A673 (cell line): ENCODE measurements around the gene APEX2. TPM values are rescaled to one million over a fixed set of nuclear protein-coding genes. Genes with fewer than 3 reads are reported as not detected.

ENCODE experiments used
- BruUV-seq: library from RNA; stranded (reverse); fragments of 400-500 nt; replicated peaks from 2 replicates; lab custom pipeline; 2021; lab: Mats Ljungman, UMichigan
- CTCF ChIA-PET: fragments of 300-600 bp; sonication (Branson Sonifier 250); formaldehyde crosslinking; loops from one replicate; lab custom pipeline; 2022; ENCODE audit warnings: antibody characterized with exemption; lab: Charles Lee
- POLR2A ChIA-PET: fragments of 300-600 bp; sonication (Branson Sonifier 250); formaldehyde crosslinking; loops from one replicate; lab custom pipeline; 2022; ENCODE audit warnings: antibody characterized with exemption; ENCODE audit not compliant: low non-redundant PET; lab: Charles Lee
- DNase-seq: peaks from one replicate; pipeline ENCODE4 v3.0.0-alpha.2; 2015; ENCODE audit warnings: low spot score
- H3K27ac ChIP-seq: fragments of 200-600 bp; sonication (generic); 2 replicates; pipeline ENCODE4 v1.5.1; 2016; ENCODE audit warnings: mixed run types, low read depth, mild to moderate bottlenecking, mixed read lengths, antibody characterized with exemption, low read length; ENCODE audit not compliant: poor library complexity, severe bottlenecking
- H3K27me3 ChIP-seq: fragments of 200-600 bp; sonication (generic); replicated peaks from 2 replicates; pipeline ENCODE4 v1.6.1; 2017; ENCODE audit warnings: mixed run types, low read depth, mild to moderate bottlenecking, mixed read lengths, antibody characterized with exemption, low read length; ENCODE audit not compliant: insufficient read depth, poor library complexity
- H3K36me3 ChIP-seq: fragments of 200-600 bp; sonication (generic); 2 replicates; pipeline ENCODE4 v1.6.1; 2016; ENCODE audit warnings: mixed run types, mild to moderate bottlenecking, mixed read lengths, antibody characterized with exemption, low read length; ENCODE audit not compliant: insufficient read depth, poor library complexity, severe bottlenecking
- H3K4me1 ChIP-seq: fragments of 200-600 bp; sonication (generic); 2 replicates; pipeline ENCODE4 v1.6.1; 2017; ENCODE audit warnings: mixed run types, mild to moderate bottlenecking, mixed read lengths, antibody characterized with exemption, low read length; ENCODE audit not compliant: insufficient read depth, poor library complexity, severe bottlenecking
- H3K4me3 ChIP-seq: fragments of 200-600 bp; sonication (generic); 2 replicates; pipeline ENCODE4 v1.5.1; 2016; ENCODE audit warnings: low read depth, mixed run types, mild to moderate bottlenecking, mixed read lengths, low read length; ENCODE audit not compliant: poor library complexity, severe bottlenecking
- H3K9me3 ChIP-seq: fragments of 200-600 bp; sonication (generic); 2 replicates; pipeline ENCODE4 v1.6.1; 2016; ENCODE audit warnings: mixed run types, low read depth, mild to moderate bottlenecking, mixed read lengths, antibody characterized with exemption, low read length; ENCODE audit not compliant: poor library complexity, severe bottlenecking
- CTCF ChIP-seq: fragments of 300-800, 200-600 bp; sonication (generic); conservative IDR thresholded peaks from 2 replicates; pipeline ENCODE4 v1.5.1; 2017; ENCODE audit warnings: low read depth, mild to moderate bottlenecking, antibody characterized with exemption, low read length, moderate library complexity, mixed read lengths
- EZH2 ChIP-seq: fragments of 200-600 bp; sonication (generic); IDR thresholded peaks from 2 replicates; pipeline ENCODE4 v1.6.1; 2017; ENCODE audit warnings: borderline replicate concordance, low read depth, mild to moderate bottlenecking, mixed read lengths, antibody characterized with exemption, low read length; ENCODE audit not compliant: poor library complexity, severe bottlenecking
- intact Hi-C: fragments of 100-400 bp; cut with micrococcal nuclease; formaldehyde crosslinking; loops from one replicate; pipeline ENCODE4 v1.10.0; 2022; ENCODE audit not compliant: unreplicated experiment
- total RNA-seq: library from RNA; stranded (reverse); gene quantifications from 2 replicates; pipeline ENCODE4 v1.2.3, GENCODE V29; 2021

Gene APEX2
- total RNA-seq, 1 experiment from 2014 or later = 27.5 TPM

GRCh38 chrX:54991706-54992105 lies 8.5 kb upstream of the APEX2 start:
- intact Hi-C loops = no loop called here
- Histone ChIP-seq H3K27ac (no peak overlapping the region), H3K4me3 (no peak overlapping the region), H3K4me1 (no peaks in the 10 kb centered on the region), H3K9me3 (no peaks in the 10 kb centered on the region), H3K27me3 (no peaks in the 10 kb centered on the region), H3K36me3 (no peaks in the 10 kb centered on the region)
- no TSS peak for BruUV-seq
- TF ChIP-seq EZH2 (no peak), CTCF (no peak)
- no peak for DNase-seq
- ChIA-PET CTCF (interaction anchor here (0.6 kb wide), 1 partner anchor 343 kb away, joined by 3 read pairs; no protein-coding TSS in a partner anchor), POLR2A (no interaction called here)

DNA sequence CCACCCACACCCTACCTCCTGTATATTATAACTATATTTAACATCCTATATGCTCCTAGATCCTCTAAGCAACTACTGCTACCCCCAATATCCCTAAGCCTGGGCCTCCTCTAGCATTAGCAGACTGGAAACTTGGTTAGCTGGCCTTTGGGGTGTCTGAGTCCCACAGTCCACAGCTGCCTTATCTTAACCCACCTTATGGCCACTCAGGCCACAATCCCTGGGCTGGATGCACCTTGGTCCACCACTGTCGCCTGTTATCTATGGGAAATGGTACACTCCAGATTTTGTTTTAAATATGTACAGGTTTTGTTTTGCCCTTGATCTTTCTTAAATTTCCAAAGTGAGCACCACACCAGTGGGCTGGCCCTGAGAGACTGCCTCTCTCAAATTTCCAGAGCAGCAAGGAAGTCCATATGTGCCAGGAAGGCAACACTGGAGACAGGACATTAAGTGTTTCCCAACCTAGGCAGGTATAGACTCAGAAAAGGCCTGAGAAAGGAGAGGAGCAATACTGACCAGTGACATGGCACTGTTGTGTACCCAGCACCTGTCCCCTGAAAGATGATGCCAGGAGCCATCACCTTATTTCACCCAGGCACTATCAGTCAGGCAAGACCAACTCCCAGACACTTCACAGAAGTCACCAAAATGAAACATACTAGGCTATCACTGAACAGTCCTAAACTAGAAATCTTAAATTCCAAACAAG lies 7.1 kb upstream of the APEX2 start:
- intact Hi-C loops = no loop called here

GRCh38 chrX:54994099-54994498 lies 6.1 kb upstream of the APEX2 start, which contains the start of gene PFKFB1:
PFKFB1 (minus strand) TSS chrX:54994188; CDS start chrX:54994007, 181 bp downstream.
- no peak for DNase-seq
- H3K4me1 ChIP-seq = no peaks in the 10 kb centered on the region
- POLR2A ChIA-PET = no interaction called here
- intact Hi-C loops = no loop called here
- no peak for TF ChIP-seq CTCF
- no peak for TF ChIP-seq EZH2
- no peaks in the 10 kb centered on the region for H3K9me3 ChIP-seq
- no peak within 1 kb of the TSS for H3K27ac ChIP-seq
- BruUV-seq = no TSS peak
- no peaks in the 10 kb centered on the region for H3K27me3 ChIP-seq
- CTCF ChIA-PET = no interaction called here
- no peaks in the 10 kb centered on the region for H3K36me3 ChIP-seq
- H3K4me3 ChIP-seq = no peak within 1 kb of the TSS

More for the DNA sequence above, 7.1 kb upstream of the APEX2 start:
- no peak for TF ChIP-seq CTCF
- no peak for TF ChIP-seq EZH2
- H3K27ac ChIP-seq = no peak overlapping the region
- no peak overlapping the region for H3K4me3 ChIP-seq
- BruUV-seq = no TSS peak
- H3K4me1 ChIP-seq = no peaks in the 10 kb centered on the region
- no peaks in the 10 kb centered on the region for H3K9me3 ChIP-seq
- H3K36me3 ChIP-seq = no peaks in the 10 kb centered on the region
- ChIA-PET CTCF (no interaction called here), POLR2A (no interaction called here)
- DNase-seq = no peak
- no peaks in the 10 kb centered on the region for H3K27me3 ChIP-seq
